GM12873 (cell line): Measurements from ENCODE around the gene TNN.

Experiments used
- CTCF ChIP-seq: IDR thresholded peaks from 2 replicates; pipeline ENCODE4 v1.5.1; 2012; ENCODE audit warnings: low read depth, mild to moderate bottlenecking, moderate library complexity, low read length, control low read depth; ENCODE audit not compliant: insufficient read depth; ENCODE audit errors: missing control alignments

TNN gene

GRCh38 chr1:175155473-175155856 is 87.8 kb downstream of the TNN start:
- TF ChIP-seq CTCF, result no peak

GRCh38 chr1:175155936-175156335 is 88.3 kb downstream of the TNN start:
- TF ChIP-seq CTCF, result no peak

- TF ChIP-seq CTCF, result no peak
Observed at GRCh38 chr1:175157200-175157599, 89.6 kb downstream of the TNN start.

- TF ChIP-seq CTCF, result no peak
Observed at GRCh38 chr1:175158170-175158591, 90.5 kb downstream of the TNN start.

- no peak for TF ChIP-seq CTCF
Observed at GRCh38 chr1:175162955-175163354, 95.3 kb downstream of the TNN start.

- no peak for TF ChIP-seq CTCF
Observed at GRCh38 chr1:175163702-175164101, 96.1 kb downstream of the TNN start.

GRCh38 chr1:175164751-175165150 is 97.1 kb downstream of the TNN start:
- no peak for TF ChIP-seq CTCF
